DMS79 (cell line): Measurements from ENCODE around the gene IQGAP3.

Experiments
- DNase-seq: peaks from one replicate; lab custom pipeline; 2025; lab: John Stamatoyannopoulos, UW

IQGAP3 gene

GRCh38 chr1:156543066-156543465 lies 29.3 kb downstream of the IQGAP3 start:
- no peak for DNase-seq

- DNase-seq = no peak
These were observed 31.4 kb downstream of the IQGAP3 start for GRCh38 chr1:156540955-156541354.

DNA sequence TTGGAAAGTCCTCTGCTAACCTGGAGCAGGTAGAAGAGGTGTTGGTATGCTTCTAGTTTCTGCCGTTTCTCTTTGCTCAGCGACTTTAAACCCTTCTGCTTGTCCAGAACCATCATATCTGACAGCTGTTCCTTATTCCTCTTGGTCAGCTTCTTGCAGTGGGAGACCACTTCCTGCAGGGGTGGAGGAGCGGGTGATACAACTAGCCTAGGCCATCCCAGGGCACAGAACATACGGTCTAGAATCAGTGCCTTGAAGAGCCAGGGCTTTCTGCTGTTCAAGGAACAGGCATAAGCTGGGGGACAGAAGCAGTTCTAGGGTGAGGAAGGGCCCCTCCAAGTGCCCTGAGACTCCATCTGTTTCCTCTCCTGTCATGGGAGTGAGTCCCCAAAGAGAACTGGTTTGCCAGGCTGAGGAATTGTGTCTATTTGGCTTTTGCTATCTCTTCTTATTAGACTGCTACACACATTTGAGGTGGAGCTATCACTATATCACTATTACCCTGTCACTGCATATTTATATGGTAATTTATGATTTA lies 32.5 kb downstream of the IQGAP3 start:
- no peak for DNase-seq

DNA sequence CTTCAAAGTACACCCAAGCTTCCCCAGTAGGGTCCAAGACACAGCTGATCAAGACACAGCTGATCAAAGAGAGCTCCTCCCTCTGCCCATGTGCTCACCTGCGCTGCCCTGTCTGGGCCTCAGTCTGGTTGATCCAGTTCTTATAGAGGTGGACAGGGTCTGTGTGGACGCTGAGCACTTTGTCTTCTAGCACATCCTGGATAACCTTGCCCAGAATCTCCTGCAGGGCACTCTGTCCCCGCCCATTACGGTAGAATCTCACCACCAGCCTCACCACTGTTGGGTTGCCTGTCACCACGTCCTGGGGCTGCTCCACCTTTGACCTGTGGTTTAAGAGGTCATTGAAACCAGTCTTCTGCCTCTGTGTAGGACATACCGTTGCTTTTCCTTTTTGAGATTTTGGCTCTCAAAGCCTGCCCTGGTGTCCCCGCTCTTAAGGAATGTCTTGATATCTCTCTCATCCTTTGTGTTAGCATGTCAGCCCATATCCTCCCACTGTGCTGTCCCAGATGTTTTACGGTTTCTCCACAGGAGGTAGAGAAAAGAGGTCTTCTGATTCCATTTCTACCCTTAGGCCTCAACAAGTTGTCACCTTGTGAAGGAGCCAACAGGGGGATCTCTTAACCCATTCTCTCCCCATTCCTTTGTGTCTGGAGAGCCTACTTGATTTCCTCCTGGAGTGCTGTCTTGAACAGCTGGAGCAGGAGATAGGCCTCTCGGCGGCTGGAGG lies 33.5 kb downstream of the IQGAP3 start:
- DNase-seq = no peak

DNA sequence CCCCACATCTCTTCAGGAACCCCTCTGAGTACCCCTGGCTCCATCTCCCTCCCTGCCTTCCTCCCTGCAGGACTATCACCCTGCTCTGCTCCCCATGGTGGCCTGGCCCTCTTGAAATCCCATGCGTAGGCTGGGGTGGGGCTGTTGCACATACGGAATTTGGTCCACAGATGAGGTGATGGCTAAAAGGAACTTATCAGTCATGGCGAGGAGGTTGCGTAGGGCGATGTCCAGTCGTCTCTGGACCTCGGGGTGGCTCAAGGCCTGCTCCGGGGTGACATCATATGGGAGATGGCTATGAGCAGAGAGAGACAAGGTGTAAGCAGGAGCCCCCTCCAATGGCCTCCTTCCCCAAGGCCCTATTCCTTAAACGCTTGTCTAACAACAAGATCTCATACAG lies 35.3 kb downstream of the IQGAP3 start:
- no peak for DNase-seq

- DNase-seq = no peak
These were observed 37.8 kb downstream of the IQGAP3 start for GRCh38 chr1:156534424-156535060.

GRCh38 chr1:156533568-156534220 lies 38.7 kb downstream of the IQGAP3 start:
- no peak for DNase-seq

GRCh38 chr1:156532374-156532773 lies 40.0 kb downstream of the IQGAP3 start:
- DNase-seq = no peak

- DNase-seq = no peak
These were observed 42.4 kb downstream of the IQGAP3 start for GRCh38 chr1:156530006-156530405.

DNA sequence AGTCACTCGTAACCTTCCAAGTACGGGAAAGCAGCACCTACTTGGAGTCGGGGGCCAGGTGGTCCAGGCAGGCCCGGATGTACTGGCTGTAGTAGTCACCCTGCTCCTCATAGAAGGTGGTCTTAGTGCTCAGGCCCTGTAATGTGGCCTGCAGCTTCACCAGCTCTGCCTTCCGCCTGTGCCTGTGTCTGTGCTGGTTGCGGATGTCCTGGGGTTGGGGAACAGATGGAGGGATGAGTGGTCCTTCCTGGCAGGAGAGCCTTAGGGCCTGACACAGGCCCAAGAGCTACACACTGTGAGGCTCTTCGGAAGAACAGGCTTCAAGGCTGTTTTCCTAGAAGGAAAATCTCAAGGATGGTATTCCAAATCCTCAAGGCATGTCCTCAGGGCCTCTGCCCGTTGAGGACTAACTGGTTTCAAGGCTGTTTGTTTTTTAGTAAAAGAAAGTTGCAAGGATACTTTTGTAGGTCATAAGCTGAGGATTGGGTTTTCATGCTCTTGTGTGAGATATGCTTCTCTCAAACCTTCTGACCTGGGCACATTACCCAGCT lies 43.4 kb downstream of the IQGAP3 start:
- no peak for DNase-seq

DNA sequence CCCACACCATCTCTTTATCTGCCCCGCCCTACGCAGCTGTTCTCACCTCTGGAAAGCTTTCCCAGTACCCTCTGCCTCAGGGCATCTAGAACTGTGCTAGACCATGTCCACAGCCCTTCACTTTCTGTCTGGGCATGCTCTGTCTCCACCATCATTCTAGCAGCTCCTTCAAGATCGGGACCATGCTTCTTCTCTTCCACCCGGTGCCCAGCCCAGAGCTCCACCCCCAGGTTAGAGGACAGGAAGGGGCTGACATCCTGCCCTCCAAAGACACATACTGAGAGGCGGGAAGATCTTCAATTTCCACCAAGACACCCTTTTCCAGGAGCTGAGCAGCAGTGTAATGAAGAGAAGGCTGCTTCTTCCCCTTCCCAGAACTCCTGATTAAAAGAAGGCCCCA lies 44.1 kb downstream of the IQGAP3 start:
- no peak for DNase-seq

- DNase-seq = no peak
These were observed 44.8 kb downstream of the IQGAP3 start for GRCh38 chr1:156527584-156527983.

DNA sequence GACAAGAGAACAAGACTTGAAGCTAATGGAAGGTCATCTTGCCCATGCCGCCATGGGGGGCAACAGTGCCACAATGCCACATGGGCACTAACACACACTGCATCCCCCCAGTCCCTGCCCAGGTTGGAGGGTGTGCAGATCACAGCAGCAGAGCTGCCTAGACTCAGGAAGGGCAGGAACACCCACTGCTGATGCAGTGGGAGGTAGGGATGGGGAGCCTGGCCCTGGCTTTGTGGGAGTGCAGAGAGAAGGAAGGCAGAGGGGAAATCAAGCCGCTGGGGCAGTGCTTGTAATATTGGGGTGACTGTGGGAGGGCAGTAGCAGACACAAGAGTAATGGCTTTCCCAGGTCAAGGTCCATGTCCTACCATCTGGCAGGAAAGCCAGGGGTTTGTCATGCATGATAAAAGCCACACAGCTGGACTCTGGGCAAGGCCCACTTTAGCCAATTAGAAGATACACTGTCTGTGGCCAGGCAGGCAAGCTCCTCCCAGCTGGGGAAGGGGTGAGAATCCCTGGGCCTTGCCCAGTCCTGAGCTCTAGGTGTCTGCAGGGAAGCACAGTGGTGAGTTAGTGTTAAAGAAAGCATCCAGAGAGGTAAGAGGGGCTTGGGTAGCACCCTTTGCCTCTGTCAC lies 46.4 kb downstream of the IQGAP3 start:
- no peak for DNase-seq

DNA sequence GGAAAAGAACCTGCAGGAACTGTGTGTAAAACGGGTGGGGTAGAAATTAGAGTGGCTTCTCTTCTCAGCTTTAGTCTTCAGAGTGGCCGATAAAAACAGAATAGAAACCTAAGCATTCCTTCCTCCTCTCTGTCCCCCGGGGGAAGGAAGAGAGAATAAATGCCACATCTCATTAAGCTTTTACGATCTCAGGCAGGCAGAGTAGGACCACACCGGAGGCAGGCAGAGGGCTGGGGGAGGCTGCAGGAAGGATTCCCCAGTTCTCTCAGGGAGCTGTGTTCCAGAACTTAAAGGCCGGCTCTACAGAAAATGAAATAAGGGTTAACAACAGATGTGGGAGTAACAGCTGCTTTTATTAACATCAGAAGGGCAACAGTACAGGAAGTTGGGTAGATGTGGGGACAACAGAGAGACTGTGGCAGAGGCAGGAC lies 47.3 kb downstream of the IQGAP3 start:
- no peak for DNase-seq

DNA sequence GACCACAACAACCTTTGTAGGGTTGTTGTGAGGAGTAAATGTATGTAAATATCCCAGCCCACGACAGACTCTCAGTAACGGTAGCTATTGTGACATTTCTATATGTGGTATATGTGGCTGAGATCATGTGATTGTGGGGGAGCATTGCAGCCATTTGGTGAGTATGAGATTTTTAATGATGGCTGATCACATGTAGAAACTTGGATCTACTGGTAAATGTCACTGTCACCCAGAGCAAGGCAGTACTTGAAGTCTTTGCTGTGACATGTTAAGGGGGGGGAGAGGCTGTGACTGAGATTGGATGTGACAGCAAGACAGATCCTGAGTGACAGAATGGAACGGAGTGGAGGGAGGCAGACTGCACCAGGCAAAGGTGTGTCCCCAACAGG lies 47.9 kb downstream of the IQGAP3 start:
- DNase-seq = no peak

DNA sequence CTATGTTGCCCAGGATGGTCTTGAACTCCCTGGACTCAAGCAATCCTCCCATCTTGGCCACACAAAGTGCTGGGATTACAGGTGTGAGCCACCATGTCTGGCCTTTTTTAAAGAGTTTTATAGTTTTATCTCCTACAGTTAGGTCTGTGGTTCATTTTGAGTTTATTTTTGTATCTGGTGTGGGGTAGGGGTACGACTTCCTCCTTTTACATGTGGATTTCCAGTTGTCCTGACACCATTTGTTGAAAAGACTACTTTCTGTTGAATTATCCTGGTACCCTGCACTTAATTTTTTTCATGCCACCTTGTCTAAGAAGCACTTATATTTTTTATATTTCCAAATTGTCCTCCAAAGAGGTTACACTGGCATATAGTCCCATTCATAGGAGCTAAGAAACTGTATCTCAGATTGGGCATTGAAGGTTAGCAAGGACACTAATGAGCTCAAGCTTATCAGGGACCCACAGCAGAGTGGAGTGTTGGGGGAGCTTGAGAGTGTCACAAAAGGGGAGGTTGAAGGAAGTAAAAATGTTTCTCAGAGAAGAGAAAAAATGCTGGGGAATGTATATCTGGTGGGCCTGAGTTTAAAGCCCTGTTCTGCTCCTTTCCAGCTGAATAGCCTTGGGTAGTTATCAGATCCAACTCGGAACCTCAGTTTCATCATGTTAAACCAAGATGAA lies 48.4 kb downstream of the IQGAP3 start:
- no peak for DNase-seq

DNA sequence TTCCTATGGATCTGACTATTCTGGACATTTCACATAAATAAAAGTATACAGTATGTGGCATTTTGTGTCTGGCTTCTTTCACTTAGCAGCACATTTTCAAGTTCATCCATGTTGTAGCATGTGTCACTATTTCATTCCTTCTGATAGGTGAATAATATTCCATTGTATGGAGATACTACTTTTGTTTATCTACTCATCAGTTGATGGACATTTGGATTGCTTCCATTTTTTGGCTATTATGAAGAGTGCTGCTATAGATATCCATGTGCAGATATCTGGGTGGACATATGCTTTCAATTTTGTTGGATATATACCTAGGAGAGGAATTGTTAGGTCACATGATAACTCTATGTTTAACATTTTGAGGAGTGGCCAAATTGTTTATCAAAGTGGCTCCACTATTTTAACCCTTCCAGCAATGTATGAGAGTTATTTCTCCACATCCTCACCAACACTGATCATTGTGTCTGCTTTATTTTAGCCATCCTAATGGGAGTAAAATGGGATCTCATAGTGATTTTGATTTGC lies 49.9 kb downstream of the IQGAP3 start:
- no peak for DNase-seq

DNA sequence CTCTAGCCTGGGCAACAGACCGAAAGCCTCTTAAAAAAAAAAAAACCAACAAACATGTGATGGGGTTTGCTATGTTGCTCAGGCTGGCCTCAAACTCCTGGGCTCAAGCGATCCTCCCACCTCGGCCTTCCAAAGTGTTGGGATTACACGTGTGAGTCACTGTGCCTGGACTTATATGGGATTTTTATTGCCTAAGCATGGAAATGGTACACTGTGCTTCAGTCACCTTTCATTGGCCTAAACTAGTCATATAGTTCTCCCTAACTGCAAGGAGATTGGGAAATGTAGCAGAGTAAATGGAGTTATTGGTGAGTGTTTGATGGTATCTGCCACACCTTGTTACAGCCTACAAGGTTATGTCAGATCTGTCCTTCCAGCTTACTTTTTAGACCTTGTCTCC lies 54.6 kb downstream of the IQGAP3 start:
- DNase-seq = no peak

DNA sequence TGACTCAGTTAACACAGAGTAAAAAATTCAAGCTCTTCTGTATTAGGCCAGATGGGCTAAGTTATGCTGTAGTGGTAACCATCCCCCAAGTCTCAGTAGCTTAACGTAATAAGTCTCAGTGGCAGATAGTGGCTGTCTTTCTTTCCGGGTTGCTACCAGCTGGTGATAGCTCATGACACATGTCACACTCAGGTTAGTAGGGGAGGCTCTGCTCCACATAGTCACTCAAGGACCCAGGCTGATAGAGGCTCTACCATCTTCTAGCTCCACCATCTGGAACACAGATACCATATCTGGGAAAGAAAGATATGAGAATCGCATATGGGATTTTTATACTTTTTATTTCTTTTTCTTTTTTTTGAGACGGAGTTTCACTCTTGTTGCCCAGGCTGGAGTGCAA lies 55.5 kb downstream of the IQGAP3 start:
- DNase-seq = no peak

DNA sequence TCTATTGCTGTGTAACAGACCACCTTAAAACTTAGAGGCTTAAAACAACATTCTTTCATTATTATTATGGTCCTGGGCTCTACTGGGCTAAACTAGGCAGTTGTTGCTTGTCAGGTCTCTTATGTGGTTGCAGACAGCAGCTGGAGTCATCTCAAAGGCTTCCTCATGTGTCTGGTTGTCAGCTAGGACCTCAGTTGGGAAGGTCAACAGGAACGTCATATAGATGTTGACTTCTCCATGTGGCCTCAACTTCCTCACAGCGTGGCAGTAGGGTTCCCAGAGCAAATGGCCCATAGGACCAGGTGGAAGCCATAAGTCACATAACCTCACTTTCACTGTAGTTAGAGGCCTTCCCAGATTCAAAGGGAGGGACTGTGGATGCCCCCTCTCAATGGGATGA lies 56.4 kb downstream of the IQGAP3 start:
- no peak for DNase-seq

DNA sequence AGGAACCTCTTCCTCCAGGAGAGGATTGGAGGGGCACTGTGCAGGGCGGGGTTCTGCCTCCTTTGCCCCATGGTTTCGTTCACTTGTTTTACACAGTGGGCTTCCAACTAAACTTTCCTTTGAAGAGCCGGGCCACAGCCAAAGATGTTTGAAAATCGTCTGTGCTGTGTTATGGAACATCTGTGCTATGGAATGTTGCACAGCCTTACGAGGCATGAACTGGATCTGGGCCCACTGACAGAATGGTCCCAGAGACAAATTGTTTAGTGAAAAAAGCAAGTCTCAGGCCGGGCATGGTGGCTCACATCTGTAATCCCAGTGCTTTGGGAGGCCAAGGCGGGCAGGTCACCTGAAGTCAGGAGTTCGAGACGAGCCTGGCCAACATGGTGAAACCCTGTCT lies 59.2 kb downstream of the IQGAP3 start:
- no peak for DNase-seq

DNA sequence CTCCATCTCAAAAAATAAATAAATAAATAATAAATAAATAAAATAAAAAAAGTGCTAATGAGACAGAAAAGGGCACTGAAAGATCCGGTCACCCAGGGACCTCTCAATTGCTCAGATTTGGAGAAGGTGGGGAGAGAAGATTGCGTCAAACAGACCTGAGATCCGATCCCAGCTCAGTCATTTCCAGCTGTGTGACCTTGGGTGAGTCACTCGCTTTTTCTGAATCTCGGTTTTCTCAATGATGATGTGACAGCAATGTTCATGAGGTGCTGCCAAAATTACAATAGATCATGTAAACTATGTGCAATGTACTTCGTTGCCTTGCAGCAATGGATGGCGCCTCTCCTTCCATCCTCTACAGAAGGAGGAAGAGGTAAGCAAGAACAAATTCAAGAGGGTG lies 60.7 kb downstream of the IQGAP3 start:
- no peak for DNase-seq
